ENCODE data around the gene KATNB1. TPM values are rescaled to one million over a fixed set of nuclear protein-coding genes. Genes with fewer than 3 reads are reported as not detected.

Gene KATNB1
- total and polyA plus RNA-seq, 2 of the 8 experiments (the other 6 are each of a cell fraction or from before 2014, with no cell fraction given): 50.2 to 60.4 TPM

- peaks cover 0 to 3% of the 10 kb centered on the region in 2 experiments for H4K20me1 ChIP-seq (replicated peaks in 1 of 2; ENCODE audit: control insufficient read depth in 1 of 2, insufficient read depth in 2 of 2, low read length in 2 of 2)
- no peak for FAIRE-seq
- CTCF ChIA-PET (ENCODE audit: partially characterized antibody): no interaction called here
- no peak overlapping the region for H4K91ac ChIP-seq (replicated peaks; ENCODE audit: insufficient read length, low read length)
- H3K36me3 ChIP-seq (ENCODE audit: control insufficient read depth in 2 of 4, insufficient read depth in 4 of 4, low read length in 3 of 4): no peaks in the 10 kb centered on the region
- no peak overlapping the region for H3K4me3 ChIP-seq (ENCODE audit: extremely low read depth in 1 of 4, insufficient read depth in 2 of 4, low read depth in 3 of 4, low read length in 4 of 4)
- H3K56ac ChIP-seq (replicated peaks; ENCODE audit: insufficient read length, low read depth, low read length): no peak overlapping the region
- H2AFZ ChIP-seq (ENCODE audit: low read length): no peak overlapping the region
- H3K79me1 ChIP-seq (ENCODE audit: low read depth, low read length): no peaks in the 10 kb centered on the region
- no peaks in the 10 kb centered on the region; a peak in 1 of 4 replicates for H3K9me3 ChIP-seq (ENCODE audit: insufficient read depth in 2 of 2, low read depth in 1 of 2, low read length in 1 of 2)
- POLR2A ChIA-PET (ENCODE audit: partially characterized antibody): no interaction called here
- H3K4me2 ChIP-seq (ENCODE audit: insufficient read depth in 1 of 2, low read depth in 2 of 2, low read length in 2 of 2): no peak overlapping the region
- no peaks in the 10 kb centered on the region; a peak in 2 of 7 replicates for H3K4me1 ChIP-seq (replicated peaks in 1 of 4; ENCODE audit: control insufficient read depth in 3 of 4, insufficient read depth in 4 of 4, low read length in 3 of 4)
- H2BK20ac ChIP-seq (ENCODE audit: low read length): no peak overlapping the region
- peaks cover 17% of the 10 kb centered on the region; the same call in 1 of the 2 replicates for H3K23me2 ChIP-seq (ENCODE audit: low read depth, low read length)
- H2BK12ac ChIP-seq (ENCODE audit: low read depth, low read length): no peak overlapping the region
- H3K23ac ChIP-seq (ENCODE audit: insufficient read length): no peak overlapping the region
- no peak overlapping the region for H4K8ac ChIP-seq (ENCODE audit: extremely low read depth, insufficient read depth, low read length)
- H3K27ac ChIP-seq (ENCODE audit: low read depth, low read length): no peak overlapping the region
- H3K79me2 ChIP-seq (ENCODE audit: control insufficient read depth in 1 of 2, insufficient read depth in 2 of 2, low read length in 2 of 2): no peaks in the 10 kb centered on the region
- no peak overlapping the region for H3K18ac ChIP-seq (ENCODE audit: extremely low read depth, low read length)
- H4K5ac ChIP-seq (ENCODE audit: insufficient read length, low read depth, low read length): no peak overlapping the region
- H2AK5ac ChIP-seq (ENCODE audit: low read depth, low read length): no peak overlapping the region
- WGBS, 2 experiments (ENCODE audit: extremely low coverage in 1 of 2, insufficient coverage in 1 of 2, insufficient read length in 1 of 2, insufficient replicate concordance in 2 of 2, low coverage in 1 of 2, low lambda C conversion rate in 2 of 2, missing lambda C conversion rate in 1 of 2): 100% methylated on average over 1 of the region's 1 CpG; no CpG with 5 or more reads in 1 of the 2 experiments
- H2BK5ac ChIP-seq (ENCODE audit: low read depth, low read length): no peak overlapping the region
- H3K14ac ChIP-seq (ENCODE audit: insufficient read length): no peak overlapping the region
- no peak overlapping the region for H3K9ac ChIP-seq (replicated peaks in 1 of 4; ENCODE audit: extremely low read depth in 1 of 4, low read depth in 3 of 4, low read length in 3 of 4)
- no peak overlapping the region for H3K4ac ChIP-seq (replicated peaks; ENCODE audit: insufficient read length, low read depth, low read length)
- DNase-seq (ENCODE audit: low read depth in 1 of 2, low spot score in 2 of 2): no peak
- no peak overlapping the region for H2BK15ac ChIP-seq (ENCODE audit: low read length)
- no peak for TF ChIP-seq USF2 (IDR thresholded peaks at IDR 0.05; ENCODE audit: low read length)
- no peak for TF ChIP-seq E2F6 (IDR thresholded peaks at IDR 0.05)
- no peak for TF ChIP-seq MAX (IDR thresholded peaks at IDR 0.05)
- no peak for TF ChIP-seq TAF1 (IDR thresholded peaks at IDR 0.05; ENCODE audit: low read depth, low read length)
- H2BK120ac ChIP-seq (replicated peaks; ENCODE audit: low read depth, low read length): no peak overlapping the region
- H3K27me3 ChIP-seq (replicated peaks in 1 of 4; ENCODE audit: control insufficient read depth in 3 of 4, extremely low read depth in 1 of 4, insufficient read depth in 3 of 4, low read length in 3 of 4): no peaks in the 10 kb centered on the region; a peak in 1 of 7 replicates
These were observed 6.4 kb upstream of the KATNB1 start for GRCh38 chr16:57729182-57729484.

Data from H1 (cell line).